Measurements from ENCODE around the gene CUEDC2. TPM values are rescaled to one million over a fixed set of nuclear protein-coding genes. Genes with fewer than 3 reads are reported as not detected.

The CUEDC2 gene
- total RNA-seq, 1 experiment from 2014 or later = 38.1 TPM

- peak; percentile 68 for TF ChIP-seq CTCF (IDR thresholded peaks at IDR 0.05; ENCODE audit: unreplicated experiment)
- Mint-ChIP-seq H3K4me3 (ENCODE audit: low read depth, unreplicated experiment) (peak overlapping the region; percentile 92), H3K9me3 (ENCODE audit: low read depth, unreplicated experiment) (no peaks in the 10 kb centered on the region), H3K4me1 (ENCODE audit: low read depth, unreplicated experiment) (peaks cover 16% of the 10 kb centered on the region), H3K27me3 (ENCODE audit: unreplicated experiment) (peaks cover 13% of the 10 kb centered on the region), H3K36me3 (ENCODE audit: insufficient read depth, unreplicated experiment) (peaks cover 48% of the 10 kb centered on the region), H3K27ac (ENCODE audit: unreplicated experiment) (no peak overlapping the region)
- BruUV-seq (replicated peaks) = TSS peak; percentile 45
- intact Hi-C loops (cut with micrococcal nuclease; ENCODE audit: unreplicated experiment) = no loop called here
- peak; percentile 84 for DNase-seq
- CTCF ChIA-PET = interaction anchor here (0.6 to 3.1 kb wide), 7 partner anchors 10 to 253 kb away, joined by 3 to 18 read pairs (median 4); partner anchors contain the start of gene NFKB2
These were observed 9.7 kb downstream of the CUEDC2 start for GRCh38 chr10:102422545-102423129.

GRCh38 chr10:102421757-102422512, 10.4 kb downstream of the CUEDC2 start:
- TSS peak; percentile 30 for BruUV-seq (replicated peaks)
- intact Hi-C loops (cut with micrococcal nuclease; ENCODE audit: unreplicated experiment) = no loop called here
- peak overlapping the region; percentile 80 for H3K27ac Mint-ChIP-seq (ENCODE audit: unreplicated experiment)
- no peak for TF ChIP-seq CTCF (IDR thresholded peaks at IDR 0.05; ENCODE audit: unreplicated experiment)
- H3K27me3 Mint-ChIP-seq (ENCODE audit: unreplicated experiment) = peaks cover 20% of the 10 kb centered on the region
- peak; percentile 33 for DNase-seq
- peaks cover 9% of the 10 kb centered on the region for H3K4me1 Mint-ChIP-seq (ENCODE audit: low read depth, unreplicated experiment)
- H3K4me3 Mint-ChIP-seq (ENCODE audit: low read depth, unreplicated experiment) = peak overlapping the region; percentile 92
- peaks cover 48% of the 10 kb centered on the region for H3K36me3 Mint-ChIP-seq (ENCODE audit: insufficient read depth, unreplicated experiment)
- CTCF ChIA-PET = interaction anchor here (0.6 to 3.1 kb wide), 6 partner anchors 19 to 252 kb away, joined by 3 to 18 read pairs (median 6); partner anchors contain the start of gene NFKB2
- no peaks in the 10 kb centered on the region for H3K9me3 Mint-ChIP-seq (ENCODE audit: low read depth, unreplicated experiment)

DNA sequence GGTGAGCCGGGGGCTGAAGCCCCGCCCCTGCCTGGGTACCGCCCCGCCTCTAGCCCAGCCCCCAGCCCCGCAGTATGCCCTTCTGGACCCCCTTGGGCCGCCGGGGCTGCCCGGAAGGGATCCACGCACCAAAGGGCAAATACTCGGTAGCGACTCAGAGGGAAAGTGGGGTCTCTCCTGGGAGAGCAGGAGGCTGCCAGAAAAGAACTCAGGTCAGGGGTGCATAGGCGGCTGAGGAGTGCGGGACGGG, 10.9 kb downstream of the CUEDC2 start:
- BruUV-seq (replicated peaks) = no TSS peak

More for the DNA sequence above, 10.9 kb downstream of the CUEDC2 start:
- TF ChIP-seq CTCF (IDR thresholded peaks at IDR 0.05; ENCODE audit: unreplicated experiment) = no peak
- CTCF ChIA-PET = interaction anchor here (1.0 to 3.1 kb wide), 6 partner anchors 11 to 191 kb away, joined by 4 to 18 read pairs (median 6); partner anchors contain the start of genes CUEDC2 and NFKB2
- Mint-ChIP-seq H3K9me3 (ENCODE audit: low read depth, unreplicated experiment) (no peaks in the 10 kb centered on the region), H3K27ac (ENCODE audit: unreplicated experiment) (peak overlapping the region; percentile 80), H3K4me1 (ENCODE audit: low read depth, unreplicated experiment) (peaks cover 4% of the 10 kb centered on the region), H3K36me3 (ENCODE audit: insufficient read depth, unreplicated experiment) (peaks cover 48% of the 10 kb centered on the region), H3K27me3 (ENCODE audit: unreplicated experiment) (peaks cover 25% of the 10 kb centered on the region), H3K4me3 (ENCODE audit: low read depth, unreplicated experiment) (peak overlapping the region; percentile 92)
- intact Hi-C loops (cut with micrococcal nuclease; ENCODE audit: unreplicated experiment) = no loop called here
- no peak for DNase-seq

All from Calu3 (cell line).